Tibial nerve (tissue), 4 donors: ENCODE measurements around the gene HLA-DQB1. TPM values are rescaled to one million over a fixed set of nuclear protein-coding genes. Genes with fewer than 3 reads are reported as not detected.

ENCODE experiments used
- DNase-seq, 2 donors: peaks; one replicate each; pipeline ENCODE4 v3.0.0-alpha.2; 2019; ENCODE audit warnings: low spot score in 2 of 2
- H3K27ac ChIP-seq, 4 donors: fragments of 200-600 bp; sonication (generic) in 3 of 4; one replicate each; pipeline ENCODE4 v1.5.1; 2017 to 2019; ENCODE audit warnings: mild to moderate bottlenecking in 1 of 4
- H3K27me3 ChIP-seq, 2 donors: fragments of 200-600 bp; sonication (generic) in 1 of 2; one replicate each; pipeline versions ENCODE4 v1.5.1 to v1.6.0; 2017 to 2019
- H3K36me3 ChIP-seq, 3 donors: fragments of 200-600 bp; sonication (generic); one replicate each; pipeline ENCODE4 v1.5.1; 2018 to 2019
- H3K4me1 ChIP-seq, 4 donors: fragments of 200-600 bp; sonication (generic) in 3 of 4; one replicate each; pipeline ENCODE4 v1.5.1; 2017 to 2019
- H3K4me3 ChIP-seq, 4 donors: fragments of 200-600 bp; sonication (generic) in 3 of 4; one replicate each; pipeline ENCODE4 v1.5.1; 2017 to 2019; ENCODE audit warnings: mild to moderate bottlenecking in 1 of 4, moderate library complexity in 1 of 4
- H3K9me3 ChIP-seq, 4 donors: fragments of 200-600 bp; sonication (generic) in 3 of 4; one replicate each; pipeline ENCODE4 v1.5.1; 2017 to 2019
- CTCF ChIP-seq, 5 experiments: fragments of 200-600 bp in 3 of 5; fragments of 450-650 bp in 2 of 5; sonication (generic) in 3 of 5; IDR thresholded peaks; one replicate each; pipeline ENCODE4 v1.5.1; 2016 to 2019; ENCODE audit warnings: antibody characterized with exemption in 5 of 5, mild to moderate bottlenecking in 3 of 5, moderate library complexity in 2 of 5
- EP300 ChIP-seq, 2 donors: sonication (generic); formaldehyde crosslinking; IDR thresholded peaks; one replicate each; pipeline ENCODE4 v1.6.1; 2017; ENCODE audit warnings: antibody characterized with exemption in 2 of 2, mild to moderate bottlenecking in 1 of 2
- POLR2A ChIP-seq, 2 donors: fragments of 450-650 bp; IDR thresholded peaks; one replicate each; pipeline ENCODE4 v1.6.1; 2017; ENCODE audit warnings: antibody characterized with exemption in 2 of 2, mild to moderate bottlenecking in 2 of 2, moderate library complexity in 2 of 2
- WGBS, 2 donors: methylation state at CpG; one replicate each; pipeline ENCODE4 v1.1.5; 2018; 5-methylcytosine and 5-hydroxymethylcytosine counted together
- total RNA-seq, 4 donors: library from RNA; depleted of rRNA; stranded (reverse); fragments of >200 nt; gene quantifications; one replicate each; pipeline ENCODE4 v1.1.0, GENCODE V29; 2016

Gene HLA-DQB1
- total RNA-seq, 4 donors from 2014 or later = 0.90 to 12.0 (median 3.0) TPM

GRCh38 chr6:32641122-32641521 lies 25.3 kb downstream of the HLA-DQB1 start:
- H3K9me3 ChIP-seq = no peaks in the 10 kb centered on the region
- no peak overlapping the region for H3K27ac ChIP-seq
- no peaks in the 10 kb centered on the region for H3K4me1 ChIP-seq
- no peaks in the 10 kb centered on the region for H3K27me3 ChIP-seq
- TF ChIP-seq CTCF (IDR thresholded peaks at IDR 0.05) (no peak), POLR2A (IDR thresholded peaks at IDR 0.05) (no peak), EP300 (IDR thresholded peaks at IDR 0.05) (no peak)
- no peak overlapping the region for H3K4me3 ChIP-seq
- no peaks in the 10 kb centered on the region for H3K36me3 ChIP-seq
- DNase-seq = no peak
- 26 to 56% methylated on average over 6 of the region's 6 CpGs for WGBS, 2 donors

- no peaks in the 10 kb centered on the region for H3K27me3 ChIP-seq
- H3K4me1 ChIP-seq = no peaks in the 10 kb centered on the region
- H3K9me3 ChIP-seq = no peaks in the 10 kb centered on the region
- WGBS, 2 donors = 0 to 13% methylated on average over 8 of the region's 8 CpGs
- no peak overlapping the region for H3K4me3 ChIP-seq
- H3K27ac ChIP-seq = no peak overlapping the region
- DNase-seq = no peak
- TF ChIP-seq POLR2A (IDR thresholded peaks at IDR 0.05) (no peak), CTCF (IDR thresholded peaks at IDR 0.05) (no peak), EP300 (IDR thresholded peaks at IDR 0.05) (no peak)
- H3K36me3 ChIP-seq = no peaks in the 10 kb centered on the region
Measured at GRCh38 chr6:32639440-32640394, 26.7 kb downstream of the HLA-DQB1 start.

GRCh38 chr6:32638532-32639219 lies 27.8 kb downstream of the HLA-DQB1 start:
- 22 to 33% methylated on average over 3 to 7 of the region's 9 CpGs for WGBS, 2 donors
- Histone ChIP-seq H3K4me1 (no peaks in the 10 kb centered on the region), H3K27ac (no peak overlapping the region), H3K27me3 (no peaks in the 10 kb centered on the region), H3K9me3 (no peaks in the 10 kb centered on the region), H3K36me3 (no peaks in the 10 kb centered on the region), H3K4me3 (no peak overlapping the region)
- no peak for TF ChIP-seq CTCF (IDR thresholded peaks at IDR 0.05)
- TF ChIP-seq POLR2A (IDR thresholded peaks at IDR 0.05) = no peak
- no peak for TF ChIP-seq EP300 (IDR thresholded peaks at IDR 0.05)
- no peak for DNase-seq

GRCh38 chr6:32637883-32638282 lies 28.6 kb downstream of the HLA-DQB1 start:
- Histone ChIP-seq H3K4me3 (peak overlapping the region in 1 of 4 donors; percentile 19), H3K36me3 (no peaks in the 10 kb centered on the region), H3K27me3 (no peaks in the 10 kb centered on the region), H3K4me1 (no peaks in the 10 kb centered on the region), H3K27ac (peak overlapping the region in 1 of 4 donors; percentile 22), H3K9me3 (no peaks in the 10 kb centered on the region)
- 30 to 46% methylated on average over 3 of the region's 3 CpGs for WGBS, 2 donors
- DNase-seq = no peak
- TF ChIP-seq CTCF (IDR thresholded peaks at IDR 0.05) (no peak), EP300 (IDR thresholded peaks at IDR 0.05) (no peak), POLR2A (IDR thresholded peaks at IDR 0.05) (no peak)
